ENCODE data around the gene USH1C.

DNA sequence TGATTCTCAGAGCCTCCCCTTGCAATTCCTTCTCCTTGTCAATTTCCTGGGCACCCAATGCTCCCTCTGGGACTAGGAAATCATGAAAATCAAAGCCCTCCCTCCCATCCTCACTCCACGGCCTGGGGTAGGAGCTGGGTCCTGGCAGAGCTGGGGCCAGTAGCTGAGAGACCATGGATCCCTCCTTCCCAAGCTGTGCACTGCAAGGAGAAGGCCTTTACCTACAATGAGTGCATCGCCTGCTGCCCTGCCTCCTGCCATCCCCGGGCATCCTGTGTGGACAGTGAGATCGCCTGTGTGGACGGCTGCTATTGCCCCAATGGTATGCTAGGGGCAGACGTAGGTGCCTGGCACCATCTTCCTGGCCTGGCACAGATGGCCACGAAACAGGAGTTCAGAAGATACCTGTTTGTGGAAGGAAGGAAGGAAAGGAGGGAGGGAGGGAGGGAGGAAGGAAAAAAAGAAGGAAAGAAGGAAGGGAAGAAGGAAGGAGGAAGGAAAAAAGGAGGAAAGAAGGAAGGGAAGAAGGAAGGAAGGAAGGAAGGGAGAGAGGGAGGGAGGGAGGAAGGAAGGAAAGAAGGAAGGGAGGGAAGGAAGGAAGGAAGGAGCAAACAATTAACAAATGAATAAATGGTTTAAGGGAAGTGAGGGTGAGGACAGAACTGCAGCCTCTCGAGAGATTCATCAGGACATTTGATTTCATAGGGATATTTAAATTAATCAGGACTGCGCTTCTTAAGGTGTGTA, 15.3 kb upstream of the USH1C start:
- TF ChIP-seq, protein P1, sequence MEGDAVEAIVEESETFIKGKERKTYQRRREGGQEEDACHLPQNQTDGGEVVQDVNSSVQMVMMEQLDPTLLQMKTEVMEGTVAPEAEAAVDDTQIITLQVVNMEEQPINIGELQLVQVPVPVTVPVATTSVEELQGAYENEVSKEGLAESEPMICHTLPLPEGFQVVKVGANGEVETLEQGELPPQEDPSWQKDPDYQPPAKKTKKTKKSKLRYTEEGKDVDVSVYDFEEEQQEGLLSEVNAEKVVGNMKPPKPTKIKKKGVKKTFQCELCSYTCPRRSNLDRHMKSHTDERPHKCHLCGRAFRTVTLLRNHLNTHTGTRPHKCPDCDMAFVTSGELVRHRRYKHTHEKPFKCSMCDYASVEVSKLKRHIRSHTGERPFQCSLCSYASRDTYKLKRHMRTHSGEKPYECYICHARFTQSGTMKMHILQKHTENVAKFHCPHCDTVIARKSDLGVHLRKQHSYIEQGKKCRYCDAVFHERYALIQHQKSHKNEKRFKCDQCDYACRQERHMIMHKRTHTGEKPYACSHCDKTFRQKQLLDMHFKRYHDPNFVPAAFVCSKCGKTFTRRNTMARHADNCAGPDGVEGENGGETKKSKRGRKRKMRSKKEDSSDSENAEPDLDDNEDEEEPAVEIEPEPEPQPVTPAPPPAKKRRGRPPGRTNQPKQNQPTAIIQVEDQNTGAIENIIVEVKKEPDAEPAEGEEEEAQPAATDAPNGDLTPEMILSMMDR (IDR thresholded peaks at IDR 0.05) = no peak
- TF ChIP-seq POLR2A (IDR thresholded peaks at IDR 0.05) = no peak

Data from body of pancreas (tissue), 4 donors.